NT2/D1 (cell line): ENCODE results near the gene LRBA.

Experiments used
- YY1 ChIP-seq: IDR thresholded peaks from 2 replicates; pipeline ENCODE4 v1.6.1; 2011; ENCODE audit not compliant: insufficient read length, insufficient read depth
- ZNF274 ChIP-seq: IDR thresholded peaks from 2 replicates; pipeline ENCODE4 v1.6.1; 2011; ENCODE audit warnings: mild to moderate bottlenecking, low read depth, low read length

DNA sequence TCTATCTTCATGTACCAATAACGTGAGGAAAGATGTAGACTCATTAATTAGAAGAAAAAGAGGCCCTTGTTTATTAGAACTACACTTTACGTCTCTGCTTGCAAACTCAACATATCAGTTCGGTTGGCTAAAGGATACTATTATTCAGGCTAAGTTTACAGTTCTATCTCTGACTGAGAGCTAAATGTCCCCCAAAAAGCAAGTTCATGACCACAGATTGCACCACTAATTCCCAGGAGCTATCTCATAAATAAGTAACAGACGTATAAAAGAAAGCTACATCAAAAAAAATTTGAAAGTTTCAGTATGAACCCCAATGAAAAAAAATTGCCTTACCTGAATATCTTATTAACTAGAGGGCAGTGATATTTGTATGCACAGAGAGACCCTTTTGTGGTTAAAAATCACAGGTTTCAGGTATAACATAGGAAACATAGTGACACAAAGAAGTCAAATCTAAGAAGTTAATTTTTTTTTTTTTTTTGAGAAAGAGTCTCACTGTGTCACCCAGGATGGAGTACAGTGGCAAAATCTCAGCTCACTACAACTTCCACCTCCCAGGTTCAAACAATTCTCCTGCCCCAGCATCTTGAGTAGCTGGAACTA lies 304.2 kb downstream of the LRBA start:
- TF ChIP-seq YY1 (no peak), ZNF274 (no peak)
